DOHH2 (cell line): ENCODE measurements around the gene DCTN5.

Source experiments
- H3F3A ChIP-seq: fragments of 200-600 bp; sonication (generic), shearing (Covaris generic); 2 replicates; pipeline ENCODE4 v1.6.0; 2016; ENCODE audit warnings: antibody characterized with exemption, mild to moderate bottlenecking; ENCODE audit not compliant: control insufficient read depth, insufficient read depth
- H3K27ac ChIP-seq: fragments of 200-600 bp; sonication (generic); 2 replicates; pipeline ENCODE4 v1.5.1; 2014; ENCODE audit warnings: low read depth, mild to moderate bottlenecking, low read length, moderate library complexity
- H3K27me3 ChIP-seq: fragments of 200-600 bp; sonication (generic); 2 replicates; pipeline ENCODE4 v1.6.1; 2014; ENCODE audit warnings: mild to moderate bottlenecking, low read length, mixed read lengths; ENCODE audit not compliant: control insufficient read depth
- H3K36me3 ChIP-seq: fragments of 200-600 bp; sonication (generic); 2 replicates; pipeline ENCODE4 v1.6.1; 2014; ENCODE audit warnings: mild to moderate bottlenecking, low read length, moderate library complexity, mixed read lengths; ENCODE audit not compliant: control insufficient read depth
- H3K4me1 ChIP-seq: fragments of 200-600 bp; sonication (generic); 2 replicates; pipeline ENCODE4 v1.6.1; 2014; ENCODE audit warnings: mild to moderate bottlenecking, low read length, mixed read lengths; ENCODE audit not compliant: control insufficient read depth
- H3K4me2 ChIP-seq: fragments of 200-600 bp; sonication (generic); 2 replicates; pipeline ENCODE4 v1.6.0; 2014; ENCODE audit warnings: mild to moderate bottlenecking, low read length, moderate library complexity
- H3K4me3 ChIP-seq: fragments of 200-600 bp; sonication (generic); 2 replicates; pipeline ENCODE4 v1.5.1; 2014; ENCODE audit warnings: mild to moderate bottlenecking, low read length, mixed read lengths
- H3K79me2 ChIP-seq: fragments of 200-600 bp; sonication (generic); 2 replicates; pipeline ENCODE4 v1.6.1; 2014; ENCODE audit warnings: mild to moderate bottlenecking, low read length, mixed read lengths; ENCODE audit not compliant: control insufficient read depth
- H3K9me2 ChIP-seq: fragments of 200-600 bp; sonication (generic); replicated peaks from 2 replicates; pipeline ENCODE4 v1.6.1; 2014; ENCODE audit warnings: mild to moderate bottlenecking, low read length, mixed read lengths; ENCODE audit not compliant: control insufficient read depth
- H3K9me3 ChIP-seq: fragments of 200-600 bp; sonication (generic); 2 replicates; pipeline ENCODE4 v1.6.1; 2014; ENCODE audit warnings: antibody characterized with exemption, low read length, mixed read lengths; ENCODE audit not compliant: control insufficient read depth, insufficient read depth
- H4K20me1 ChIP-seq: fragments of 200-600 bp; sonication (generic); 2 replicates; pipeline ENCODE4 v1.6.0; 2014; ENCODE audit warnings: low read depth, mild to moderate bottlenecking, antibody characterized with exemption, low read length, moderate library complexity; ENCODE audit not compliant: control insufficient read depth, insufficient read depth
- CTCF ChIP-seq: fragments of 200-600 bp; sonication (generic); IDR thresholded peaks from one replicate; pipeline ENCODE4 v1.5.1; 2014; ENCODE audit warnings: antibody characterized with exemption, mild to moderate bottlenecking, low read depth, low read length; ENCODE audit not compliant: poor library complexity, severe bottlenecking
- EZH2phosphoT487 ChIP-seq: fragments of 200-600 bp; sonication (generic); IDR thresholded peaks from 2 replicates; pipeline ENCODE4 v1.6.1; 2017; ENCODE audit warnings: borderline replicate concordance, mild to moderate bottlenecking, antibody characterized with exemption, low read length, moderate library complexity, mixed read lengths

Gene DCTN5

GRCh38 chr16:23700093-23700492 is 58.8 kb downstream of the DCTN5 start:
- no peaks in the 10 kb centered on the region for H3F3A ChIP-seq
- TF ChIP-seq EZH2phosphoT487, result no peak
- no peak for TF ChIP-seq CTCF
- H3K4me1 ChIP-seq, result peaks cover 10% of the 10 kb centered on the region
- H3K4me2 ChIP-seq, result no peak overlapping the region
- H3K27me3 ChIP-seq, result peaks cover 4% of the 10 kb centered on the region; the same call in 1 of the 2 replicates
- H3K27ac ChIP-seq, result no peak overlapping the region
- no peaks in the 10 kb centered on the region for H3K79me2 ChIP-seq
- no peaks in the 10 kb centered on the region for H4K20me1 ChIP-seq
- H3K9me3 ChIP-seq, result peaks cover 6% of the 10 kb centered on the region; the same call in 1 of the 2 replicates
- H3K9me2 ChIP-seq, result no peaks in the 10 kb centered on the region
- H3K36me3 ChIP-seq, result no peaks in the 10 kb centered on the region
- no peak overlapping the region for H3K4me3 ChIP-seq

GRCh38 chr16:23700509-23700908 is 59.2 kb downstream of the DCTN5 start:
- no peak overlapping the region for H3K4me2 ChIP-seq
- no peak for TF ChIP-seq EZH2phosphoT487
- no peak for TF ChIP-seq CTCF
- H3F3A ChIP-seq, result no peaks in the 10 kb centered on the region
- H3K27ac ChIP-seq, result no peak overlapping the region
- H3K4me1 ChIP-seq, result peaks cover 9% of the 10 kb centered on the region
- no peaks in the 10 kb centered on the region for H3K79me2 ChIP-seq
- no peaks in the 10 kb centered on the region for H3K36me3 ChIP-seq
- H3K9me2 ChIP-seq, result no peaks in the 10 kb centered on the region
- H3K4me3 ChIP-seq, result no peak overlapping the region
- H4K20me1 ChIP-seq, result no peaks in the 10 kb centered on the region
- peaks cover 6% of the 10 kb centered on the region; the same call in 1 of the 2 replicates for H3K9me3 ChIP-seq
- H3K27me3 ChIP-seq, result peaks cover 4% of the 10 kb centered on the region; the same call in 1 of the 2 replicates

- Histone ChIP-seq H3K27ac (no peak overlapping the region), H3K4me2 (no peak overlapping the region), H3K4me3 (no peak overlapping the region), H3K27me3 (peaks cover 4% of the 10 kb centered on the region; the same call in 1 of the 2 replicates), H3K79me2 (no peaks in the 10 kb centered on the region), H3K9me2 (no peaks in the 10 kb centered on the region), H4K20me1 (no peaks in the 10 kb centered on the region), H3K9me3 (peaks cover 6% of the 10 kb centered on the region; the same call in 1 of the 2 replicates), H3K4me1 (peaks cover 9% of the 10 kb centered on the region), H3F3A (no peaks in the 10 kb centered on the region), H3K36me3 (no peaks in the 10 kb centered on the region)
- TF ChIP-seq EZH2phosphoT487 (no peak), CTCF (no peak)
Measured at GRCh38 chr16:23701045-23701444, 59.8 kb downstream of the DCTN5 start.
